CD4-positive, alpha-beta T cell treated with Interferon alpha-2 for 1 hour (primary cell): Measurements from ENCODE around the gene OFD1.

Experiments
- DNase-seq, 2 donors: peaks; one replicate each; pipeline ENCODE4 v3.0.0-alpha.2; 2020 to 2022

Gene OFD1, protein sequence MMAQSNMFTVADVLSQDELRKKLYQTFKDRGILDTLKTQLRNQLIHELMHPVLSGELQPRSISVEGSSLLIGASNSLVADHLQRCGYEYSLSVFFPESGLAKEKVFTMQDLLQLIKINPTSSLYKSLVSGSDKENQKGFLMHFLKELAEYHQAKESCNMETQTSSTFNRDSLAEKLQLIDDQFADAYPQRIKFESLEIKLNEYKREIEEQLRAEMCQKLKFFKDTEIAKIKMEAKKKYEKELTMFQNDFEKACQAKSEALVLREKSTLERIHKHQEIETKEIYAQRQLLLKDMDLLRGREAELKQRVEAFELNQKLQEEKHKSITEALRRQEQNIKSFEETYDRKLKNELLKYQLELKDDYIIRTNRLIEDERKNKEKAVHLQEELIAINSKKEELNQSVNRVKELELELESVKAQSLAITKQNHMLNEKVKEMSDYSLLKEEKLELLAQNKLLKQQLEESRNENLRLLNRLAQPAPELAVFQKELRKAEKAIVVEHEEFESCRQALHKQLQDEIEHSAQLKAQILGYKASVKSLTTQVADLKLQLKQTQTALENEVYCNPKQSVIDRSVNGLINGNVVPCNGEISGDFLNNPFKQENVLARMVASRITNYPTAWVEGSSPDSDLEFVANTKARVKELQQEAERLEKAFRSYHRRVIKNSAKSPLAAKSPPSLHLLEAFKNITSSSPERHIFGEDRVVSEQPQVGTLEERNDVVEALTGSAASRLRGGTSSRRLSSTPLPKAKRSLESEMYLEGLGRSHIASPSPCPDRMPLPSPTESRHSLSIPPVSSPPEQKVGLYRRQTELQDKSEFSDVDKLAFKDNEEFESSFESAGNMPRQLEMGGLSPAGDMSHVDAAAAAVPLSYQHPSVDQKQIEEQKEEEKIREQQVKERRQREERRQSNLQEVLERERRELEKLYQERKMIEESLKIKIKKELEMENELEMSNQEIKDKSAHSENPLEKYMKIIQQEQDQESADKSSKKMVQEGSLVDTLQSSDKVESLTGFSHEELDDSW

DNA sequence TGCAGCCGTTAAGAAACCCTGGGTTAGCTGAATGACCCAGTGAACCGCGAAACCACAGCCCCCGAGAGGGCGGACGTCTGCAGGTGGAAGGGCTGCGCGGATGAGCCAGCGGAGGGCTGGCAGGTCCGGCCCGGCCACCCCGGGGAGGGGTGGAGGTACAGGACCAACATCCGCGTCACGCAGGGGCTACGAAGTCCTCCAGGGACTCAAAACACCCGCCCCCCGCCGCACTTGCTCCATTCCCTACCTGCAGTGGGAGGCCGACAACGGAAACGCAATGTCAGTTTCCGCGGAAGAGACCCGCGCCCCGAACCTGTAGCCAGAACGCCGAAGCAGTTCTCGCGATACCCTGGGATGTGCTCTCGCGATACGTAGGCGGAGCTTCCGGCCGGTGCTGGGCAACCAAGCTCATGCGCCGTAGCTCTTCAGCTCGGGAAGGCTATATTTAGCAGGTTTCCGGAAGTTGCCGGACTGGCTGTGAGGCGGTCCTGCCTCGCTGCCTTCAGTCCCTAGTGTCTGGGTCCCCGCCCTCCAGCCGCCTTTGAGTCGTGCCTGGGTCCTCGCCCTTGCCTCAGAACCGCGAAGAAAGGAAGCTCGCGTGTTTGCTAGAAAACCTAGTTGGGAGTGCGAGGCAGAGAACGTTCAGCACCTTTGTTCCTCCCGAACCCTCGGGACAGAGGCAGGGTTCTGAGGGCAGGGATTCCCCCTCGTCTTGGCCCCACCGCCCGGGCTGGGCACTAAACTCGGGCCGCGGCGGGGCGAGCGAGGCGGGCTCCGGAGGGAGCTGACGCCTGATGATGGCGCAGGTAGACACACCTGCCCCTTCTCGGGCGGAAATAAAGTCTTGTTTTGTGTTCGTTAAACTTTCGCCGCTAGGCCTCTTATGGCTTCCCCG, at the start of gene OFD1, which contains the start of gene TRAPPC2:
TSS of gene OFD1 (plus strand) at position 471 of the 895 bp plus-strand sequence. CDS start at position 795, 324 bp downstream.
TSS of gene TRAPPC2 (minus strand) at position 343 of the 895 bp plus-strand sequence. CDS start 14,657 bp downstream, outside the sequence.
- peak; percentile 94 to 96 for DNase-seq

DNA sequence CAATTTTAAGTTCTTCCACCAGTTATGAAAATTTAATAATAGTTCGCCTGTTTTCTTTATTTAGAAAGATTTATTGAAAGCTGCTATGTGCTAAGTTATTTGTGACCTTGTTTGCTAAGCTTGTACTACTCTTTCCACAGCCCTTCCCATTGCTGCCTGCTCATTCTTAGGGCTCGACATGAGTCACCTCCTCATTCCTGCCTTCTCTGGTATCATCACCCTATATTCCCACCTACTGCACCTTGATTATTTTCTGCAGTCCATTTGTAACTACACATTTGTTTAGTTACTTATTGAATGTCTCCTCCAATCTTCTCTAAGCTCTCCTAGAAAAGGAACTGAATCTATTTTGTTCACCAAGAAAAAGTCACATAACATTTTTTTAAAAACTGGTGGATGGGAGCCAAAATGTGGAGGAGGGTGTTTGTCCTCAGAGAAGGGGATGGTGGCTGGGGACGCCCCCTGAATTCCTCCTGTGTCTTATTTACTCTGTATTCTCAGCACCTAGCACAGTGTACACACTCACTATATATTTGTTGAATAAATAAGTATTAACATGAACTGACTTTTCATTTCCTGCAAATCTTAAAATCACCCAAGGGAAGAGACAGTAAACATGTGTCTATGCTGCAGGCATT, 49.3 kb upstream of the OFD1 start:
- DNase-seq: no peak

DNA sequence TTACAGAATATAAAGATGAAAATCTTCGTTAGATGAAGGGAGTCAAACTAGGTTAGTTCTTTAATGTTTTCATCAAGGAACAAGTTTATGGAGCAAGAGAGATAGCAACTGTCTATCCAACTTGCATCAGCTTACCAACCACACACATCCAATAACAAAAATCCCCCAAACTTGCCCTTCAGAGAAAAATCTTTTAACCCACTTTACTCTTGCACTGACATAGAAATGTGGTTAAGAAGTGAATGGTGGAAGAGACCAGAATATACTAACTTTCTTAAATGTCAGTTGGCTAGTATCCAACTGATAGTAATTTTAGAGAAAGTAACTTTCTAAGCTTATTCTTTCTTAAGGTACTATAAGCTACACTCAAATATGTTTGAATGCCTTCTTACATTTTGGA, 47.3 kb upstream of the OFD1 start:
- DNase-seq: no peak

DNA sequence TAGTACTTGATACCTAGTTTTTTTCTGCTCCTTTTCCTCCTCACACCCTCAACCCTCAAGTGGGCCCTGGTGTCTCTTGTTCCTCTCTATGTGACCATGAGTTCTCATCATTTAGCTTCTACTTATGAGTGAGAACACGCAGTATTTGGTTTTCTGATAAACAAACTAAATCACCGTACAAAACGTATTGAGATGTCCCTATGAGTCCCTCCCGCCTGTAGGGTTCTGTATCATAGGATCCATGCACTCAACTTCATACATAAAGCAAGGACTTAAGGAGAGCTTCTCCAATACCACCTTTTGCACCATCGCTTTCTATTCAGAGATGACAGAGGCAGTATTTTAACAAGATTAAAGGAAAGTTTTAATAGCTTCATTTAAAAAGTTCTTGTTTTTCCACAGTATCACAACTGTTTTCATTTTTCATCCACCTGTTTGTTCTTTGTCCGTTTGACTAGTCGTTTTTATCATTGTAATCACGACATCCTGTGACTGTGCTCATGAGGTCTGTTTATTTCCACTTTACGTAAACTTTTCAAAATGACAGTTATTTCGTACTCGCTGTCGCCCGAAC, 46.1 kb upstream of the OFD1 start:
- peak in 1 of 2 donors; percentile 24 for DNase-seq

DNA sequence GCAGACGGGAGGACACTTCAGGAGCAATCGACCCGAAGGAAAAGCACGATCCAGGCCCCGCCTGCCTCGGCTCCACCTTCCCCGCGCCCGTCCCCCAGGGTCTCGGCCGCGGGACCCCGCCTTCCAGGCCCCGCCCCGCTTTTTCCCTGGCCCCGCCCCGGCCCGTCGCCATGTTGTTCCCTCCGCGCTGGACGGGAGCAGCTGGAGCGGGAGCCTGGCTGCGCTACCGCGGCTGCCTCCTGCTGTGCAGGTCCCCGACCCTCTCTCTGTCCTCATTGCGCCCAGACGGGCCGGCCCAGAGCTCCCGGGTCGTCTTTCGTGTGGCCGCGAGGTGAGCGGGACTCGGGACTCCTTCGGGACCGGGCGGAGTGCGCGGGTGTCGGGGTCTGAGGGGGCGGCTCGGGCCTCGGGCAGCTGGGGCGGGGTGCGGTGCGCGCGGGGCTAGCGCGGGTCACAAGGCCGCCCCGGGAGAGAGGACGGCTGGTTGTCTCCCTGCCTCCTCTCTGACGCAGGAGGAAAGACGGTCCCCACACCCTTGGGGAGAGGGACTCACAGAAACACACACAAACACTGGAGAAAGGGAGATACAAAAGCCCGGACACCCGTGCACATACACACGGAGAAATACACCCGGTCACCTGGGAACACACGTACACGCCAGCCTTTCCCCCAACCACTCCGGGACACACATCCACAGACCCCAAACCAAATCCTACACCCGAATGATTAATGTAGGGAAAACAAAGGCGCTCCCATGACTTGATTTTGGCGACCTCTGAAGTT, 45.4 kb upstream of the OFD1 start, which contains the start of gene RAB9A:
TSS of gene RAB9A (plus strand) at position 171 of the 783 bp plus-strand sequence. CDS start 19,619 bp downstream, outside the sequence.
- peak; percentile 74 to 84 for DNase-seq

DNA sequence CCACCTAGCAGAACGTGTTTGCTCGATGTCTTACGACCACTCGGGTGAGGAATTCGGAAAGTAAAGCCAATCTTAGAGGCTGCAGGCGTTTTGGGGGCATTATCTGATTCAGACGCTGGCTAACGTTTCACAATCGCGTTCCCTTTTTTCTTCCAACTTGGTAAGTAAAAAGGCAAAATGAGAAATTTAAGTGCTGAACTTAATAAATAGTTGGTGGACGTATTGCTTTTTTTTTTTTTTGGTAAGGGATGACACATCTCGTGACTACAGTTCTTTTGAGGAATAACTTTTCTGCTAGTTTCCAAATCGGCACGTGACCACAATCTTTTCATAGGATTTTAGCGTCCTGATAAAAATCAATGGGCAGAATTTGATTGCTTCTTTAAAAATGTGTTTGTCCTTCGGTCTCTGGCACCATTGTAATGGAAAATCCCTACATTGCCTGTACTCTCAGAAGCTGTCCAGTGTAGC, 44.8 kb upstream of the OFD1 start:
- DNase-seq: peak in 1 of 2 donors; percentile 13

DNA sequence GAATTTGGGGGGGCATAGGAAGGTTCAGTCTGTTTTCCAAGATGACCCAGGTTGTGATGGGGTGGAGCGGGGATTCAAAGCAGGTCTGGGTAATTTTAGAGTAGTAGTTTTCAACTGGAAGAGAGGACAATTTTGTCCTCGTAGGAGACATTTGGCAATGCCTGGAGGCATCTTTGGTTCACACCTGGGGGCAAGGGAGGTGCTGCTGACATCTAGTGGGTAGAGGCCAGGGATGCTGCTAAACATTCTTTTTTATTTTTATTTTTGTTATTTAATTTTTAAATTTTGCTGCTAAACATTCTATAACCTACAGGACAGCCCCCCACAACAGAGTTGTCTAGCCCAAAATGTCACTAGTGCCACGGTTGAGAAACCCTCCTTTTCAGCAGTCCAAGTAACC, 43.7 kb upstream of the OFD1 start:
- DNase-seq: peak in 1 of 2 donors; percentile 42

DNA sequence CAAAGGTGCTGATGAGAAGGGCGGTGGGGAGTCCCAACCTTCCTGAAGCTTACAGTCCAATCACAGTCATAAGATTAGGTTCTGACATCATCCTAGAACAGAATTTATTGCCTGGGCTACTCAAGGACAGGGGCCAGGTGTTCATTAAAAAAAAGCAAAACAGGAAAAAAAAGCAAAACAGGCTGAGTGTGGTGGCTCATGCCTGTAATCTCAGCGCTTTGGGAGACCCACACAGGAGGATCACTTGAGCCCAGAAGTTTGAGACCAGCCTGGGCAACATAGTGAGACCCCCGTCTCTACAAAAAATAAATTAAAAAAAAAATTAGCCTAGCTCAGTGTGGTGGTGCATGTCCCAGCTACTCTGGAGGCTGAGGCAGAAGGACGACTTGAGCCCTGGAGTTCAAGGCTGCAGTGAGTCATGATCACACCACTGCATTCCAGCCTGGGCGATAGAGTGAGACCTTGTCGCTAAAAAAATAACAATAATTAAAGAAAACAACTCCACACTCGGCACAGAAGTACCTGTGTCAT, 42.6 kb upstream of the OFD1 start:
- peak in 1 of 2 donors; percentile 25 for DNase-seq

DNA sequence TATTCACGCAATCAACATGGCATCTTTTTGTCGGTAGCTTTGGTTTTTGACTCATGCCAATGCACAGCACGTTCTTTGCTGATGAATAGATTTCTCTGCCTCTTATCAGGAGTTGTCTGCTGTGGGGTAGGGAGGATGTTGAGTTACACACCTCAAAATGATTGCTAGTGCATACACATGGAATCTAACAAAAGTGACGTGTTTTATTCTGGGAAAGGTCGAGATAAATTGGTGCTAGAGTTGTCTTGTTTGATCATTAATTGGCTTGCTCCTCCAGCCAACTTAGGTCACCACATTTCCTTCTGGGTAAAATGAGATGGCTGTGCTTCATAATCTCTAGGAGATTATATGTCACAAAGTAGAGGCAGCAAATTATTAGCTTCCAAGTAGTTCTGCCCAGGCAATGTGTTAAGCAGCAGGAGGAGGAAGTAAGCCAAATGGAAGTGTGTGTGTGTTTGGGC, 41.7 kb upstream of the OFD1 start:
- no peak for DNase-seq

DNA sequence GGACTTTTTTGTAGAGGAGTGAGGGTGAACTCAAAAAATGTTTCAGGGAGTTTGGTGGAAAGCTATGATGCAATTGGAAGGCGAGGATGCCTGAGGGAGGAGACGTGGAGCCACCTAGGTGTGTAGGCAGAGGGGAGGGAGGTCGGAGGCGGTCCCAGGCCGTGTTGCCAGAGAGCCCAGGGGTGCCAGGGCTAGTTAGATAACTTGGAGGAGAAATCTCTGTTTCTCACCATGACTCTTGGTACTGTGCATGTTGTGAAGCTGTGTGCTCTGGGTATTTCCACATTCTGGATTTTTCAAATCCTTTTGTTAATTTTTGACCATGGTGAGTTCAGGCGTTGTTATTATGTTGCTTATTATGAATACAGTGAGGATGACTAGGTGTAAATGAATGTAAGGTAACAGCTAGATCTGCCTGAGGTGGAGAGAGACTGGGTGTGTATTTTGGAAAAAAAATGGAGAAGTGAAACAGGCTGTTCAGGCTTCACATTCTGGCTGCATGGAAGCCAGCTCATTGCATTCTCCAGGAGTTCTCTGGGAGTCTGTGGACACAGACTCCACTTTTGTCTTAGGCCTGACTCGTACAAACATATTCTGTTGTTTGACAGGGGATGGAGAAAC, 41.1 kb upstream of the OFD1 start:
- no peak for DNase-seq

DNA sequence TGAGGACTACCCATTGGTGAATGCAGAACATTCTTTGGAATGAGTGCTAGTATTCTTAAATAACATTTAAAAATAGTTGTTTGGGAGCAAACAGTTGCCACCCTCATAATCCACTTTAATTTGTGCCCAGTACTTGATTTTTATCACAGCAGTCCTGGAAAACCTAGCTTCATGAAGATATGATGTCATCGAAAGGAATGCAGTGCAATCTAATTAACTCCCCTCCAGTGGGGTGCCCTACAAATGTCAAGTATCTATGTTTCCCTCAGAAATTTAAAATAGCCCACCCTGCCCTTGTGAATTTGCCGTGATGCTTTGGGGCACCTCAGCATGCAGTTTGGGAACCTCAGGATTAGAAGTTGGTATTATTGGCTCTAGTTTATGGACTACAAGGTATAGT, 40.2 kb upstream of the OFD1 start:
- DNase-seq: no peak

DNA sequence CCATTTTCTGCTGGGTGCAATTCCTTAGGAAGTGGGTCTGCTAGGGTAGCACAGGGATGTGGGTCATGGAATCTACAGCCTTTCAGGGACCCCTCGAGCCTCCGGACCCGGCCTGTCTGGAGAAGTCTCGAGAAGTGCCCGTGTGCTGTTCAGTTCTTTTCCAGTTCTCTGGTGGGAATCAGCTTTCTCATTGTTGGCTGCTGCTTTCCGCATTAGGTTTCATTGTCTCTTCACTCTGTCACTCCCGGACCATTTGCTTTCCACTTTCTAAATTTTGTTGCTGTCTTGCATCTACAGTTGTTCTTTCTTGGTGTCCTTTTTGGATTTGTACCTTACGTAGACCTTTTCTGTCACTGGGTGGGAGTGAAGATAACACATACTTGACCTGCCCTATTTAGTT, 39.6 kb upstream of the OFD1 start:
- no peak for DNase-seq

DNA sequence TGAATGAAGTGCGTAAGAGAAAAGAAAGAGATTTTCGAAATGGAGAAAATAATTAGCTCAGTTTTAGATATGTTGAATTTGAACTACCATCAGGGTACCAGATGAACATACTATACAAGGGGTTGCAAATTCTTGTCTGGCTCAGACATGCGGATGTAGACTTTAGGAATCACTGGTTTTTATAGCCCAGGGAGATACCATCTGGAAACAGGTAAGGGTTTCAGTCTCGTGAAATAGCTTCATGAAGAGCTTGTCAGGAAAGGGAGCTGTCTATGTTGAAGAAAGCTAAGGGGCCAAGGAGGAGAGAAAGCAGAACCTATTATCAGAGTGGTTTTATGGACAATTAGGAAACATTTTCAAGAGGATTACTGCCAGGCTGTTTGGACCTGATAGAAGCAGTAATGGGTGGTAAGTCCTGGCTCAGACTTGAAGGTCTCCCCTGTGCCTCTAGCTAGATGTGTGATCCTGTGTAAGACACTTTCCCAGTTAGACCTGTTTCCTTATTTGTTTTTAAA, 38.9 kb upstream of the OFD1 start:
- no peak for DNase-seq

DNA sequence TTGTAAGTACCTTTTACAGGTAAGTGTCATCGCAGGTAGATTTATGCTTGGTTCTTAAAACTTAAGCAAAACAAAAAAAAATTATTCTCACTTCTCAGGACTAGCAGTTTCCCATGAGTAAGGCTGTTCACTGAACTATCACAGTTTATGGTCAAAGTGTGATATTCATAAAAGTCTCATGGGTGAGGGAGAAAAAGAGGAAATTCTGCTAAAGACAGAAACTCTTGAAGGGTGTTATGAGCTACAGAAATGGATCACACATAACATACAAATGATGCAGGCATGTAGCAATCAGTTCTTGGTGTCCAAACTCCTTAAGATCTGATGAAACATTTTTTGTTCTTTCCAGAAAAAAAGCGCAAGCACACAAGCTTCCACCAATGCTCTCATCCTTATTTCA, 37.1 kb upstream of the OFD1 start:
- DNase-seq: no peak

DNA sequence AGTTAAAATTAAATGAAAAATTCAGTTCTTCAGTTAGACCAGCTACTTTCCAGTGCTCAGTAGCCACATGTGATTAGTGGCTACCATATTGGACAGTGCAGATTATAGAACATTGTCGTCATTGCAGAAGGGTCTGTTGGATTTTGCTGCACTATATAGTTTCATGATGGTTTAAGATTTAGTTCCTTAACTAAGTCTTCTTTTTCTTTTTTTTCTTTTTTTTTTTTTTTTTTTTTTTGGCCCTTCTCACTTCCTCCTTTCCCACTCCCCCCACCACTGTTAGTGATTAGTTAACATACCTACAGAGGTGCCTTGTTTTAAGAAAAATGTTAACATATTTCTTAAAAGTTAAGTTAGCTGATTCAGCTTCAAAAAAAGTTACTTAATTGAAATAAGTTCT, 36.6 kb upstream of the OFD1 start:
- DNase-seq: no peak

DNA sequence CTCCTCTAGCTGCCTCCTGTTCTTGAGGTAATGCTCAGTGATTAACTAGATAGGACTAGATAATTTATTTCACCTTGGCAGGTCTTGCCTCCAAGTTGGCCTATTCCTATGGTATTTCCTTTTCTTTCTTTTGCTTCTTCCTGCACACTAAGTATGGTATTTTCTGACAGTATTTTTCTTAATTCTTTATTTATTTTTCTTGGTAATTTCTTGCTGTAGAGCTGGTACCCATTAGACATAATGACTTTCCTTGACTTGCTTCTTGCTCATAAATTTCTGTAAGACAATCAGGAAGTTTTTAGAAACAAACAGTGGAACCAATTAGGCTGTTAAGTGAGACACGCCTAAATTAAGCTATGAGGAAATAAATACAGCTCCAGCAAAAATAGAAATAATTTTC, 36.1 kb upstream of the OFD1 start:
- no peak for DNase-seq

DNA sequence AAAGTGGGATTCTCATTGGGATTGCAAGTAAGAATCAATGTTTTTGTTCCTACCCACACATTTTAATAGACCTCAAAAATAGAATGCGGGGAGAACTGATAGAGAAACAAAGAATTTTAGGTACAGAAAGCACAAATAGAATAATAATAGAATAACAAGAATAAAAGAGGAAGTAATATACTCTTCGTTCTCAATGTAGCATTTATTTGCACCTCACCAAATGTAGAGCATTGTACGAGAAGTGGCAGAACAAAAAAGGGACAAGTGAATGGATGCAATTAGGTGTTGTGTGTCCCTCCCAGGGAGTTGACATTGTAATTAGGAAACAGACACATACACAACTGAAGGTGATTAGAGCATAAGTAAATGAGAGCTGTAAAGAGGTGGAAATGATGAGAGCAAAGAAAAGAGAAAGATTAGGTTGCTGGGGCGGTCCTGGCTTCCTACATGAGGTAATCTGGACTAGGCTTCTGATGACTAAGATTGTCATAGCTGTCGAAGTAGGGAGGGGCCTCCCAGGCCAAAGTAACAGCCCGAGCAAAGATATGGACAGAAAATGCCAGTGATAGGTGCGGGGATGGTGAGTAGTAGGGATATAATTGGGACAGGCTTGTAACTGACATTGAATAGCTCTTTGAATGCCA, 35.2 kb upstream of the OFD1 start:
- DNase-seq: no peak

DNA sequence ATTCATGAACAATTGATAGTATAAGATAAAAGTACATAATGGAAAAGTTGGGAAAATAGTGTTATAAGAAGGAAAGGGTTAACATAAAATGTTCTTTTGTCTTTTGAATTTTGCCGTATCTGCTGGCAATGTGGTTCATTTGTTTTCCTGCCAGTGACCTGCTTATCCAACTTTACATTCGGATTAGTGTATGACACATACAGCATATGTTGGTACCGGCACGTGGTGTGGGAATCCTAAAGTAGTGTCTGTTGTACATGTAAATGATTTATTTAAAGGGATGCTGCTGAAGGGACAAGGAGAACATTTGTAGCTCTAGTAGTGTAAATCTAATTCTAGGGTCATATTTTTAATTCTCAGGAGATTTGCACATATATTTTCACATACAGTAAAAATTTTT, 34.2 kb upstream of the OFD1 start:
- DNase-seq: no peak
